ENCODE data around the gene GABBR2.

GRCh38 chr9:98365781-98366180 lies 343.0 kb downstream of the GABBR2 start:
- no peak for TF ChIP-seq CTCF (IDR thresholded peaks at IDR 0.05)
- no peak for TF ChIP-seq POLR2A (IDR thresholded peaks at IDR 0.05)

Measured in uterus (tissue), 2 donors.